ENCODE data around the gene SEMA5A.

Gene SEMA5A

DNA sequence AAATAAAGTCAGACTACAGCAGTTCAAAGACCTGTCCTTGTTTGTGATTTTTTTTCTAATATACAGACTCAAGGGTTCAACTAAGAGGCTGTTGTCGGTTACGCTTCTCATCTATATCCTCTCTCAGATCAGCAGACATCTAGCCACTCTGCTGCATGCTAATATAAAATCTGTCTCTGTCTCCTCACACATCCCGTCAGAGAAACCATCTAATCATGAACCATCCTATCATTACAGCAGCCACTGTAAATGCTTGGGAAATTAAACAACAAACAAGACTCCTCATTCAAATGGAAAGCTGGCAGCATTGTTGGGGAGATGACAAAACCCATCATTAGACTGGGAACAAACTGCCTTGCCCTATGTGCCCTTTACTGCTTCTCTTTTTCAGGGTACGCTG, 94.8 kb downstream of the SEMA5A start:
- Histone ChIP-seq H3K4me3 (ENCODE audit: low read depth, low read length) (no peak overlapping the region), H3K27ac (ENCODE audit: extremely low read depth, low read depth, low read length) (no peak overlapping the region), H3K36me3 (ENCODE audit: control insufficient read depth in 2 of 2, insufficient read depth in 1 of 2, low read length in 2 of 2) (no peaks in the 10 kb centered on the region), H3K9me3 (ENCODE audit: control insufficient read depth, insufficient read depth, low read depth, low read length) (no peaks in the 10 kb centered on the region), H3K4me1 (ENCODE audit: control insufficient read depth, insufficient read depth, low read length) (peaks cover 21% of the 10 kb centered on the region)
- POLR2A ChIA-PET: no interaction called here
- TF ChIP-seq ZSCAN23 (tag by site-specific recombination; IDR thresholded peaks at IDR 0.05): no peak
- no peak for TF ChIP-seq EGR2 (tag by site-specific recombination; IDR thresholded peaks at IDR 0.05; ENCODE audit: low read depth)
- no peak for TF ChIP-seq ZNF404 (tag by site-specific recombination; IDR thresholded peaks at IDR 0.05)
- TF ChIP-seq ZNF112 (tag by site-specific recombination; IDR thresholded peaks at IDR 0.05): no peak
- TF ChIP-seq ZNF354C (tag by site-specific recombination; IDR thresholded peaks at IDR 0.05; ENCODE audit: borderline replicate concordance, low read depth): no peak
- no peak for TF ChIP-seq KLF8 (tag by site-specific recombination; IDR thresholded peaks at IDR 0.05)
- TF ChIP-seq ZNF843 (tag by site-specific recombination; IDR thresholded peaks at IDR 0.05): no peak
- no peak for TF ChIP-seq ZNF138 (tag by site-specific recombination; IDR thresholded peaks at IDR 0.05; ENCODE audit: borderline replicate concordance)
- TF ChIP-seq ZXDB (tag by site-specific recombination; IDR thresholded peaks at IDR 0.05): no peak
- no peak for TF ChIP-seq MYNN (tag by site-specific recombination; IDR thresholded peaks at IDR 0.05; ENCODE audit: borderline replicate concordance)
- no peak for TF ChIP-seq ZNF311 (tag by site-specific recombination; IDR thresholded peaks at IDR 0.05; ENCODE audit: borderline replicate concordance)
- TF ChIP-seq ZNF274 (IDR thresholded peaks at IDR 0.05; ENCODE audit: low read length): no peak
- TF ChIP-seq ZNF274 (tag by site-specific recombination; IDR thresholded peaks at IDR 0.05; ENCODE audit: borderline replicate concordance): no peak
- TF ChIP-seq ZNF146 (tag by site-specific recombination; IDR thresholded peaks at IDR 0.05): no peak
- no peak for TF ChIP-seq ZNF202 (tag by site-specific recombination; IDR thresholded peaks at IDR 0.05; ENCODE audit: borderline replicate concordance)
- no peak for TF ChIP-seq ZNF248 (tag by site-specific recombination; IDR thresholded peaks at IDR 0.05)
- no peak for TF ChIP-seq ZBTB48 (tag by site-specific recombination; IDR thresholded peaks at IDR 0.05)
- TF ChIP-seq MEIS1 (CRISPR knock-in tag; IDR thresholded peaks at IDR 0.05; ENCODE audit: borderline replicate concordance): no peak
- CTCF ChIA-PET: interaction anchor here (0.6 to 1.4 kb wide), 2 partner anchors 48 to 431 kb away, joined by 3 read pairs; no protein-coding TSS in a partner anchor

DNA sequence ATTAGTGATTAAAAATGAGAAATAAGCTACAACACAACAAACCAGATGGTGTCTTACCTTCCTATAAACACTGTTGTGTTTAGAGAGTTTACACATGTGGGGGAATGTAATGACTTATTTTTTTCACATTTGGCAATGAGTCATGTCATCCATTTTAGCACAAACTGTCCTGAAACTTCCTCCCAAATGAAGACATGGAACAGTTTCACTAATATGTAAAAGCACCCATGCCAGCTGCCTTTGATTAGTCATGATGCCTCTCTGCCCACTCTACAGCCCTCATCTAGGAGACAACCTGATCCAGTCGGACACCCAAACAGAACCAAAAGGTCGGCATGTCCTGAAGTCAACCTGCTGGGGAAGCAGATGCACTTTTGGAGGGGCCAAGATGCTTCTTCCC, 98.2 kb downstream of the SEMA5A start:
- no peak for TF ChIP-seq INSM2 (tag by site-specific recombination; IDR thresholded peaks at IDR 0.05)
- TF ChIP-seq YY2 (tag by site-specific recombination; IDR thresholded peaks at IDR 0.05): no peak
- no peak for TF ChIP-seq SP2 (tag by site-specific recombination; IDR thresholded peaks at IDR 0.05)
- no peak for TF ChIP-seq ZNF404 (tag by site-specific recombination; IDR thresholded peaks at IDR 0.05)
- TF ChIP-seq ZNF248 (tag by site-specific recombination; IDR thresholded peaks at IDR 0.05): no peak
- TF ChIP-seq ZFHX2 (tag by site-specific recombination; conservative IDR thresholded peaks at IDR 0.05): no peak
- TF ChIP-seq, protein P1, sequence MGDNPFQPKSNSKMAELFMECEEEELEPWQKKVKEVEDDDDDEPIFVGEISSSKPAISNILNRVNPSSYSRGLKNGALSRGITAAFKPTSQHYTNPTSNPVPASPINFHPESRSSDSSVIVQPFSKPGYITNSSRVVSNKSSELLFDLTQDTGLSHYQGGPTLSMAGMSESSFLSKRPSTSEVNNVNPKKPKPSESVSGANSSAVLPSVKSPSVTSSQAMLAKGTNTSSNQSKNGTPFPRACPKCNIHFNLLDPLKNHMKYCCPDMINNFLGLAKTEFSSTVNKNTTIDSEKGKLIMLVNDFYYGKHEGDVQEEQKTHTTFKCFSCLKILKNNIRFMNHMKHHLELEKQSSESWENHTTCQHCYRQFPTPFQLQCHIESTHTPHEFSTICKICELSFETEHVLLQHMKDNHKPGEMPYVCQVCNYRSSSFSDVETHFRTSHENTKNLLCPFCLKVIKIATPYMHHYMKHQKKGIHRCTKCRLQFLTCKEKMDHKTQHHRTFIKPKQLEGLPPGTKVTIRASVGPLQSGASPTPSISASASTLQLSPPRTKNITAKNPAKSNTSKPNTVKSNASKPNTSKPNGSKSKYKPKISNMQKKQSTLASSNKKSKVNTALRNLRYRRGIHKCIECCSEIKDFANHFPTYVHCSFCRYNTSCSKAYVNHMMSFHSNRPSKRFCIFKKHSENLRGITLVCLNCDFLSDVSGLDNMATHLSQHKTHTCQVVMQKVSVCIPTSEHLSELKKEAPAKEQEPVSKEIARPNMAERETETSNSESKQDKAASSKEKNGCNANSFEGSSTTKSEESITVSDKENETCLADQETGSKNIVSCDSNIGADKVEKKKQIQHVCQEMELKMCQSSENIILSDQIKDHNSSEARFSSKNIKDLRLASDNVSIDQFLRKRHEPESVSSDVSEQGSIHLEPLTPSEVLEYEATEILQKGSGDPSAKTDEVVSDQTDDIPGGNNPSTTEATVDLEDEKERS (tag by site-specific recombination; IDR thresholded peaks at IDR 0.05): no peak
- TF ChIP-seq SP7 (tag by site-specific recombination; IDR thresholded peaks at IDR 0.05): no peak
- TF ChIP-seq KLF9 (tag by site-specific recombination; IDR thresholded peaks at IDR 0.05; ENCODE audit: low read depth): no peak
- no peak for TF ChIP-seq ZNF211 (tag by site-specific recombination; IDR thresholded peaks at IDR 0.05; ENCODE audit: low read depth)
- TF ChIP-seq KLF16 (tag by site-specific recombination; IDR thresholded peaks at IDR 0.05): no peak
- no peak for TF ChIP-seq KLF1 (tag by site-specific recombination; IDR thresholded peaks at IDR 0.05)
- Histone ChIP-seq H3K9me3 (ENCODE audit: control insufficient read depth, insufficient read depth, low read depth, low read length) (peaks cover 3% of the 10 kb centered on the region; the same call in 1 of the 2 replicates), H3K36me3 (ENCODE audit: control insufficient read depth in 2 of 2, insufficient read depth in 1 of 2, low read length in 2 of 2) (no peaks in the 10 kb centered on the region), H3K4me3 (ENCODE audit: low read depth, low read length) (no peak overlapping the region), H3K27ac (ENCODE audit: extremely low read depth, low read depth, low read length) (no peak overlapping the region), H3K4me1 (ENCODE audit: control insufficient read depth, insufficient read depth, low read length) (peaks cover 3% of the 10 kb centered on the region; the same call in 1 of the 2 replicates)
- ChIA-PET POLR2A (no interaction called here), CTCF (no interaction called here)
